ENCODE measurements around the gene BMPR1A.
"Not testable (repeated sequence)": the region's sequence is repeated elsewhere in the genome, so short reads cannot be mapped to it uniquely, and the experiment has no call there.

The BMPR1A gene

DNA sequence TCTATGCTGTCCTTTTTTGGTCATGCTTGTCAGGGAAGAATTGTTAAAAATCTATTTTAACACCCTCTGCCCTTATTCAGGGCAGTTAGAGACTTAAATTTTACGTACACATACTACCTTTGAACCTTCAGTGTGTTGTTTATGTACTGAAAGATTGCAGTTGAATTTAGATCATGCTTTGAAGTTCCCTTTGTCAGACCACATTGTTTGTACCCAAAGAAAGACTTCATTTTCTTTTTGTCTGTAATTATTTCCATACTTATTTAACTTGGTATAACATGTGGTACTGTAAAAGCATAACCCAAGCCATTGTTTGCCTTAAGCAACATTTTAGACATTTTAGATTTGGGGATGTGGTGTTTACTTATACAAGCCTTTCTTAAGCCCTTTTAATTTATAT is 104.9 kb downstream of the BMPR1A start:
- TF ChIP-seq, protein P1, sequence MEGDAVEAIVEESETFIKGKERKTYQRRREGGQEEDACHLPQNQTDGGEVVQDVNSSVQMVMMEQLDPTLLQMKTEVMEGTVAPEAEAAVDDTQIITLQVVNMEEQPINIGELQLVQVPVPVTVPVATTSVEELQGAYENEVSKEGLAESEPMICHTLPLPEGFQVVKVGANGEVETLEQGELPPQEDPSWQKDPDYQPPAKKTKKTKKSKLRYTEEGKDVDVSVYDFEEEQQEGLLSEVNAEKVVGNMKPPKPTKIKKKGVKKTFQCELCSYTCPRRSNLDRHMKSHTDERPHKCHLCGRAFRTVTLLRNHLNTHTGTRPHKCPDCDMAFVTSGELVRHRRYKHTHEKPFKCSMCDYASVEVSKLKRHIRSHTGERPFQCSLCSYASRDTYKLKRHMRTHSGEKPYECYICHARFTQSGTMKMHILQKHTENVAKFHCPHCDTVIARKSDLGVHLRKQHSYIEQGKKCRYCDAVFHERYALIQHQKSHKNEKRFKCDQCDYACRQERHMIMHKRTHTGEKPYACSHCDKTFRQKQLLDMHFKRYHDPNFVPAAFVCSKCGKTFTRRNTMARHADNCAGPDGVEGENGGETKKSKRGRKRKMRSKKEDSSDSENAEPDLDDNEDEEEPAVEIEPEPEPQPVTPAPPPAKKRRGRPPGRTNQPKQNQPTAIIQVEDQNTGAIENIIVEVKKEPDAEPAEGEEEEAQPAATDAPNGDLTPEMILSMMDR (IDR thresholded peaks at IDR 0.05; ENCODE audit: extremely low read depth, insufficient read depth, missing control alignments) = no peak
- in situ Hi-C loops (cut with MboI; ENCODE audit: low pct_unique_long_range_greater_than_20kb, low sequenced_read_pairs, unreplicated experiment) = no loop called here
- no peak for DNase-seq (ENCODE audit: low spot score)

DNA sequence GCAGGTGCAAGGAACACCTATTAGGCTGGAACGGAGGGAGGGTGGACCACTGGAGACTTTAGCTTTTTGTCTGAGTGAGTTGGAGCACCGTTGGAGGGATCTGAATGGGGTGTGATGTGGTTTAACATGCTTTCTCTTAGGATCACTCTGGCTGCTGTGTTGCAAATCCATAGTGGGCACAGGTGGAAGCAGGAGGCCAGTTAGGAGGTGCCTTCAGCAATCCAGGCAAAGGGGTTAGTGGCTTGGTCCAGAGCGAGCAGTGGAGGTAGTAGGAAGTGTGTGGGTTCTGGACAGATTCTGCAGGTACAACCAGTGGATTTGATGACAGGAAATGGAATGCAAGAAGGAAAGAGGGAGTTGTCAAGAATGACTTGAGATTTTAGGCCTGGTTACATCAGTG is 106.0 kb downstream of the BMPR1A start:
- DNase-seq (ENCODE audit: low spot score) = no peak
- in situ Hi-C loops (cut with MboI; ENCODE audit: low pct_unique_long_range_greater_than_20kb, low sequenced_read_pairs, unreplicated experiment) = no loop called here
- TF ChIP-seq, protein P1 (IDR thresholded peaks at IDR 0.05; ENCODE audit: extremely low read depth, insufficient read depth, missing control alignments) = no peak

DNA sequence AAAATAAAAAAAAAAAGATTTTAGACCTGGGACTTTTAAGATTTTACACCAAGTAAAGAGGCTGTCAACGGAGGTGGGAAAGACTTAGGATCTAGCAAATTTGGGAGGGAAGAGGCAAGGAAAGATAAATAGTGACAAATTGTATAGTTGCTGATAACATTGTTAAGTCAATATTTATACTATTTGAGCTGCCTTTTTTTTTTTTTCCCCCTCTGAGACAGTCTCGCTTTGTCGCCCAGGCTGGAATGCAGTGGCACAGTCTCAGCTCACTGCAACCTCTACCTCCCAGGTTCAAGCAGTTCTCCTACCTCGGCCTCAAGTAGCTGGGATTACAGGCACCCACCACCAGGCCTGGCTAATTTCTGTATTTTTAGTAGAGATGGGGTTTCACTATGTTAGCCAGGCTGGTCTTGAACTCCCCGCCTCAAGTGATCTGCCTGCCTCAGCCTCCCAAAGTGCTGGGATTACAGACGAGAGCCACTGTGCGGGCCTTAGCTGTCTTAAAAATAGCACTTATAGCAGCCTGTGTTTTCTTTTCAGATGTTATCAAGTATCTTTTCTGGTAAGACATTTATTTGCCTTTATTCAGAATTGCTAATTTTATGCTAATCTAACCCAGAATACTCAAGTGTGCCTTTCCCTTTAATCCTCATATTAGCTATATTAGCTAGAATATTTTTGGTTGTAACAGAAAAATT is 106.5 kb downstream of the BMPR1A start:
- TF ChIP-seq, protein P1 (IDR thresholded peaks at IDR 0.05; ENCODE audit: extremely low read depth, insufficient read depth, missing control alignments) = no peak
- no peak for DNase-seq (ENCODE audit: low spot score)
- in situ Hi-C loops (cut with MboI; ENCODE audit: low pct_unique_long_range_greater_than_20kb, low sequenced_read_pairs, unreplicated experiment) = no loop called here

DNA sequence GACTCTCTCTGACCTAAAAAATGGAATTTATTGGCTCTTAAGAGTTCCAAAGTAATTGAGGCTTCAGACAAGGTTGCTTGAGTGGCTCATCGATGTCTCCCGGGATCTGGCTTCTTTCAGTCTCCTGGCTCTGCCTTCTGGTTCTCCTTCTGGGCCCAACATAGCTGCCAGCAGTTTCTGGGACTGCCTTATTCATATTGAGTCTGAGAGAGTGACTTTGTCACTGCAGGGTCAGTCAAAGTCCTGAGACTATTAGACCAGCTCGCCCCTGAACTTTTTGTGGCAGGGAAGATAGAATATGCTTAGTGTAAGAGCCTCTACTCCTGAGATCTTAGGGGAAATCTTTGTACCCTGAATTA is 107.0 kb downstream of the BMPR1A start:
- in situ Hi-C loops (cut with MboI; ENCODE audit: low pct_unique_long_range_greater_than_20kb, low sequenced_read_pairs, unreplicated experiment) = no loop called here
- TF ChIP-seq, protein P1 (IDR thresholded peaks at IDR 0.05; ENCODE audit: extremely low read depth, insufficient read depth, missing control alignments) = no peak
- DNase-seq (ENCODE audit: low spot score) = no peak

DNA sequence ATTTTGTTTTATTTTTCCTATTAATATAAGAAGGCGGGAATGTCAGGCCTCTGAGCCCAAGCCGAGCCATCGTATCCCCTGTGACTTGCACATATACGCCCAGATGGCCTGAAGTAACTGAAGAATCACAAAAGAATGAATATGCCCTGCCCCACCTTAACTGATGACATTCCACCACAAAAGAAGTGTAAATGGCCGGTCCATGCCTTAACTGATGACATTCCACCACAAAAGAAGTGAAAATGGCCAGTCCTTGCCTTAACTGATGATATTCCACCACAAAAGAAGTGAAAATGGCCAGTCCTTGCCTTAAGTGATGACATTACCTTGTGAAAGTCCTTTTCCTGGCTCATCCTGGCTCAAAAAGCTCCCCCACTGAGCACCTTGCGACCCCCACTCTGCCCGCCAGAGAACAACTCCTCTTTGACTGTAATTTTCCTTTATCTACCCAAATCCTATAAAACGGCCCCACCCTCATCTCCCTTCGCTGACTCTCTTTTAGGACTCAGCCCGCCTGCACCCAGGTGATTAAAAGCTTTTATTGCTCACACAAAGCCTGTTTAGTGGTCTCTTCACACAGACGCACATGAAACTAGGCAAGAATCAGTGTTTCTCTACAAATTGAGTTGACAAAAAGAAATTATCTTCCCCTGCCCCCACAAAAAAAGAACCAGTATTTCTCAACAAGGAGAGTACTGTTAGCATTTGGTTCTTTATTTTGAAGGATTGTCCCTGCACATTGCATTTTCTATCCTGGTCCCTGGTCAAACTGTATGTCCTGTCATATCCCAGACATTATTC is 108.8 kb downstream of the BMPR1A start:
- DNase-seq (ENCODE audit: low spot score); in situ Hi-C loops (cut with MboI; ENCODE audit: low pct_unique_long_range_greater_than_20kb, low sequenced_read_pairs, unreplicated experiment): not testable (repeated sequence)

DNA sequence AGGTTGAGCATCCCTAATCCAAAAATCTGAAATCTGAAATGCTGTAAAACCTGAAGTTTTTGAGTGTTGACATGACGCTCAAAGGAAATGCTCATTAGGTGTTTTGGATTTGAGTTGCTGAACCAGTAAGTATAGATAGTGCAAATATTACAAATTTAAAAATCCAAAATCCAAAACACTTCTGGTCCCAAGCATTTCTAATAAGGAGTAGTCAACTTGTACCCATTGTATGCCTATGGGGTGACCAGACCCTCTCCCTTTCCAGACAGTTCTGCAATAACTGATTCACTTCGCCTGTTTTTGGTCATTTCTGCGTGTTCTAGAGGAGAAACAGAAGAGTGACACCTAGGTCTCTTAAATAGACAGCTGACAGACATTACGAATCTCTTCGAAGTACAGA is 110.7 kb downstream of the BMPR1A start:
- in situ Hi-C loops (cut with MboI; ENCODE audit: low pct_unique_long_range_greater_than_20kb, low sequenced_read_pairs, unreplicated experiment) = no loop called here
- DNase-seq (ENCODE audit: low spot score) = no peak
- TF ChIP-seq, protein P1 (IDR thresholded peaks at IDR 0.05; ENCODE audit: extremely low read depth, insufficient read depth, missing control alignments) = no peak

DNA sequence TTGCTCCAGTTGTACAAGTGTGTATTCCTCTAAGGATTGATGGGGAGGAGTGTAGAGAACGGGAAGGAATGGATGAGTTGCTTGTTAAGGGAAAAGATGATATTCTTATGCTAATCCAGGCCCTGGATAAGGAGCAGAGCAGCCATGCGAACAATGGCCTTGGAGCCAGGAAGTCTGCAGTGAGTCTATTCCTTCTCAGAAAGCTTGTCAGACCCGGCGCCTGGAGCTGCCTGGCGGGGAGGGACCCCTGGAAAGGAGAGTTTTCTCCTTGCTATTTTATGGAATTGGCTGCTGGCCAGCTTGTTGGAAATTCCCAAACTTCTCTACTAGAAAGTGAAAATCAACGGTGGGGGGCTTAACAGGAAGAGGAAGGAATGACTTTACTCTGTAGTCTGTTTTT is 111.9 kb downstream of the BMPR1A start:
- DNase-seq (ENCODE audit: low spot score) = no peak
- TF ChIP-seq, protein P1 (IDR thresholded peaks at IDR 0.05; ENCODE audit: extremely low read depth, insufficient read depth, missing control alignments) = no peak
- in situ Hi-C loops (cut with MboI; ENCODE audit: low pct_unique_long_range_greater_than_20kb, low sequenced_read_pairs, unreplicated experiment) = no loop called here

All from GM13977 (cell line).